ENCODE results near the gene RABEP1.

DNA sequence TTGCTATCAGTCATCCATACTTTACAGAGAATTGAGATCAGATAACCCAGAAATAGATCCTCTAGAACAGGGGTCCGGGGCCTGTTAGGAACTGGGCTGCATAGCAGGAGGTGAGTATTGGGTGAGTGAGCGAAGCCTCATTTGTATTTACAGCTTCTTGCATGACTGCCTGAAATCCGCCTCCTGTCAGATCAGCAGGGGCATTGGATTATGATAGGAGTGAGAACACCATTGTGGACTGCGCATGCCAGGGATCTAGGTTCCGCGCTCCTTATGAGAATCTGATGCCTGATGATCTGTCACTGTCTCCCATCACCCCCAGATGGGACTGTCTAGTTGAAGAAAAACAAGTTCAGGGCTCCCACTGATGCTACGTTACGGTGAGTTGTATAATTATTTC, 34.5 kb upstream of the RABEP1 start:
- TF ChIP-seq CTCF (conservative IDR thresholded peaks at IDR 0.05; ENCODE audit: low read depth, low read length) (no peak), EZH2 (IDR thresholded peaks at IDR 0.05; ENCODE audit: low read length, unreplicated experiment) (no peak)
